SU-DHL-6 (cell line): ENCODE results near the gene PLD1.

Experiments
- EZH2phosphoT487 ChIP-seq: fragments of 200-600 bp; sonication (generic), shearing (Covaris generic); conservative IDR thresholded peaks from 2 replicates; pipeline ENCODE4 v1.6.1; 2018; ENCODE audit warnings: mild to moderate bottlenecking, antibody characterized with exemption, low read length, moderate library complexity, mixed read lengths
- TF ChIP-seq, protein P1 (sequence below): fragments of 200-600 bp; sonication (generic); IDR thresholded peaks from one replicate; pipeline ENCODE4 v1.5.1; 2017; ENCODE audit warnings: antibody characterized with exemption, mild to moderate bottlenecking, low read length, moderate library complexity; ENCODE audit not compliant: insufficient read depth, poor library complexity, severe bottlenecking

- TF ChIP-seq, protein P1, sequence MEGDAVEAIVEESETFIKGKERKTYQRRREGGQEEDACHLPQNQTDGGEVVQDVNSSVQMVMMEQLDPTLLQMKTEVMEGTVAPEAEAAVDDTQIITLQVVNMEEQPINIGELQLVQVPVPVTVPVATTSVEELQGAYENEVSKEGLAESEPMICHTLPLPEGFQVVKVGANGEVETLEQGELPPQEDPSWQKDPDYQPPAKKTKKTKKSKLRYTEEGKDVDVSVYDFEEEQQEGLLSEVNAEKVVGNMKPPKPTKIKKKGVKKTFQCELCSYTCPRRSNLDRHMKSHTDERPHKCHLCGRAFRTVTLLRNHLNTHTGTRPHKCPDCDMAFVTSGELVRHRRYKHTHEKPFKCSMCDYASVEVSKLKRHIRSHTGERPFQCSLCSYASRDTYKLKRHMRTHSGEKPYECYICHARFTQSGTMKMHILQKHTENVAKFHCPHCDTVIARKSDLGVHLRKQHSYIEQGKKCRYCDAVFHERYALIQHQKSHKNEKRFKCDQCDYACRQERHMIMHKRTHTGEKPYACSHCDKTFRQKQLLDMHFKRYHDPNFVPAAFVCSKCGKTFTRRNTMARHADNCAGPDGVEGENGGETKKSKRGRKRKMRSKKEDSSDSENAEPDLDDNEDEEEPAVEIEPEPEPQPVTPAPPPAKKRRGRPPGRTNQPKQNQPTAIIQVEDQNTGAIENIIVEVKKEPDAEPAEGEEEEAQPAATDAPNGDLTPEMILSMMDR, result no peak
- TF ChIP-seq EZH2phosphoT487, result no peak
These were observed 15.0 kb upstream of the PLD1 start for GRCh38 chr3:171825222-171825828.
